K562 (cell line): Measurements from ENCODE around the gene NUDT12. TPM values are rescaled to one million over a fixed set of nuclear protein-coding genes. Genes with fewer than 3 reads are reported as not detected.
A peak's percentile ranks its signal among the peaks of the same experiment; 100 is the strongest.

Experiments used
- ATAC-seq: fragments of 200-7000 bp; cut with Tn5 transposase; 3 replicates; pipeline ENCODE4 v1.9.1; 2020; ENCODE audit warnings: moderate library complexity
- BruUV-seq: library from RNA; stranded (reverse); fragments of 400-500 nt; replicated peaks from 2 replicates; lab custom pipeline; 2021; lab: Mats Ljungman, UMichigan
- CTCF ChIA-PET: fragments of 300-600 bp; formaldehyde crosslinking; extraction: SDS; loops from one replicate; lab custom pipeline; 2021; ENCODE audit warnings: low intra/inter-chr PET ratio; lab: Yijun Ruan, JAX
- POLR2A ChIA-PET: fragments of 300-600, 350-650 bp; sonication (Branson Sonifier 250); formaldehyde crosslinking; extraction: SDS; loops from one replicate; lab custom pipeline; 2021; ENCODE audit warnings: antibody characterized with exemption, inconsistent platforms; lab: Yijun Ruan, JAX
- DNase-seq, 4 experiments: peaks; one replicate each; pipeline versions ENCODE4 v3.0.0 to v3.0.0-alpha.2; 2011 to 2018; ENCODE audit warnings: low spot score in 3 of 4, mixed read lengths in 3 of 4; ENCODE audit errors: extremely low read depth in 1 of 4
- FAIRE-seq: peaks from 2 replicates; lab custom pipeline; 2011; peaks lifted over from hg19 to GRCh38; lab: Jason Lieb, UNC
- H2AFZ ChIP-seq: 2 replicates; pipeline ENCODE4 v1.6.0; 2011; ENCODE audit warnings: low read depth, low read length, control low read depth, inconsistent platforms
- H3K27ac ChIP-seq: fragments of 200-600 bp; 3 replicates; pipeline ENCODE4 v1.8.0; 2011; ENCODE audit warnings: low read depth, mild to moderate bottlenecking, control low read depth, inconsistent platforms, low read length, moderate library complexity, mixed read lengths; ENCODE audit errors: extremely low read depth
- H3K27me3 ChIP-seq, 2 experiments: fragments of 300-600 bp in 1 of 2; 2 replicates in 1 of 2; 3 replicates in 1 of 2; pipeline versions ENCODE4 v1.6.0 to v1.8.0; 2011; ENCODE audit warnings: inconsistent platforms in 2 of 2, low read length in 2 of 2, mild to moderate bottlenecking in 1 of 2, mixed read lengths in 1 of 2, moderate library complexity in 1 of 2; ENCODE audit not compliant: control insufficient read depth in 2 of 2, insufficient read depth in 2 of 2
- H3K36me3 ChIP-seq: fragments of 300-600 bp; 3 replicates; pipeline ENCODE4 v1.8.0; 2011; ENCODE audit warnings: mild to moderate bottlenecking, low read length, inconsistent platforms; ENCODE audit not compliant: control insufficient read depth, insufficient read depth
- H3K4me1 ChIP-seq, 2 experiments: fragments of 200-600 bp in 1 of 2; replicated peaks in 1 of 2; 2 replicates in 1 of 2; 3 replicates in 1 of 2; pipeline versions ENCODE4 v1.5.1 to v1.8.0; 2011; ENCODE audit warnings: inconsistent platforms in 2 of 2, low read length in 2 of 2, mild to moderate bottlenecking in 1 of 2, mixed read lengths in 1 of 2, moderate library complexity in 1 of 2; ENCODE audit not compliant: control insufficient read depth in 2 of 2, insufficient read depth in 2 of 2
- H3K4me2 ChIP-seq: 2 replicates; pipeline ENCODE4 v1.6.1; 2011; ENCODE audit warnings: low read length, control low read depth, inconsistent platforms, mixed read lengths; ENCODE audit not compliant: insufficient read depth
- H3K4me3 ChIP-seq: fragments of 200-600 bp; sonication (generic), shearing (Covaris generic); 2 replicates; pipeline ENCODE4 v1.5.1; 2016; ENCODE audit warnings: control low read depth, inconsistent platforms
- H3K79me2 ChIP-seq: fragments of 200-600 bp; 3 replicates; pipeline ENCODE4 v1.8.0; 2011; ENCODE audit warnings: low read length, inconsistent platforms; ENCODE audit not compliant: control insufficient read depth, insufficient read depth
- H3K9ac ChIP-seq, 2 experiments: 2 replicates each; pipeline versions ENCODE4 v1.6.0 to v1.6.1; 2011; ENCODE audit warnings: low read depth in 2 of 2, low read length in 2 of 2, control low read depth in 1 of 2, inconsistent platforms in 1 of 2, mild to moderate bottlenecking in 1 of 2, mixed read lengths in 1 of 2; ENCODE audit not compliant: insufficient read depth in 1 of 2
- H3K9me1 ChIP-seq: one replicate; pipeline ENCODE4 v1.6.0; 2011; ENCODE audit warnings: inconsistent platforms, mild to moderate bottlenecking, low read length, moderate library complexity; ENCODE audit not compliant: control insufficient read depth, insufficient read depth
- H3K9me3 ChIP-seq: replicated peaks from 2 replicates; pipeline ENCODE4 v1.5.1; 2011; ENCODE audit warnings: low read depth, low read length, inconsistent platforms; ENCODE audit not compliant: control insufficient read depth, insufficient read depth
- H4K20me1 ChIP-seq: replicated peaks from 2 replicates; pipeline ENCODE4 v1.6.1; 2011; ENCODE audit warnings: low read length, inconsistent platforms, mixed read lengths; ENCODE audit not compliant: control insufficient read depth, insufficient read depth
- ADNP ChIP-seq: fragments of 200-800 bp; sonication (Bioruptor generic); IDR thresholded peaks from 2 replicates; pipeline ENCODE4 v1.6.1; 2016; ENCODE audit warnings: missing genetic modification characterization, missing compliant biosample characterization
- DEAF1 ChIP-seq: fragments of 450-650 bp; formaldehyde crosslinking; IDR thresholded peaks from 2 replicates; pipeline ENCODE4 v1.4.0; 2020; ENCODE audit warnings: mild to moderate bottlenecking, moderate library complexity
- GMEB1 ChIP-seq: fragments of 250-450 bp; sonication (Bioruptor Pico); IDR thresholded peaks from 2 replicates; pipeline ENCODE4 v1.4.0; 2020; ENCODE audit warnings: mild to moderate bottlenecking
- ILF3 ChIP-seq: fragments of 450-650 bp; IDR thresholded peaks from 2 replicates; pipeline ENCODE4 v1.6.1; 2018; ENCODE audit warnings: antibody characterized with exemption, mild to moderate bottlenecking, moderate library complexity, borderline replicate concordance
- KDM2B ChIP-seq: fragments of 250-450 bp; sonication (Bioruptor Pico); IDR thresholded peaks from 2 replicates; pipeline ENCODE4 v1.8.0; 2021; ENCODE audit warnings: mild to moderate bottlenecking, moderate library complexity
- KLF13 ChIP-seq: fragments of 450-650 bp; IDR thresholded peaks from 2 replicates; pipeline ENCODE4 v1.6.1; 2016; ENCODE audit warnings: missing genetic modification characterization, low read depth, mild to moderate bottlenecking, missing compliant biosample characterization, moderate library complexity, borderline replicate concordance
- MITF ChIP-seq: IDR thresholded peaks from 2 replicates; pipeline ENCODE4 v1.6.1; 2014; ENCODE audit warnings: antibody characterized with exemption
- PTBP1 ChIP-seq: fragments of 200-400 bp; formaldehyde crosslinking; IDR thresholded peaks from 2 replicates; pipeline ENCODE4 v1.6.1; 2017; ENCODE audit warnings: low read depth, low read length
- RAD21 ChIP-seq, 2 experiments: fragments of 250-450 bp in 1 of 2; fragments of 450-650 bp in 1 of 2; sonication (Bioruptor Pico) in 1 of 2; formaldehyde crosslinking in 1 of 2; IDR thresholded peaks in 1 of 2; conservative IDR thresholded peaks in 1 of 2; 2 replicates each; pipeline versions ENCODE4 v1.4.0 to v1.8.0; 2020 to 2022; ENCODE audit warnings: mild to moderate bottlenecking in 2 of 2, moderate library complexity in 1 of 2
- SAFB2 ChIP-seq: fragments of 200-400 bp; formaldehyde crosslinking; IDR thresholded peaks from 2 replicates; pipeline ENCODE4 v1.6.1; 2018; ENCODE audit warnings: borderline replicate concordance, low read length, low read depth, moderate library complexity; ENCODE audit not compliant: severe bottlenecking
- SMC3 ChIP-seq: conservative IDR thresholded peaks from 2 replicates; pipeline ENCODE4 v1.6.1; 2011; ENCODE audit warnings: low read depth, low read length, improper control_type of control experiment; ENCODE audit not compliant: insufficient read depth
- ZBTB43 ChIP-seq: sonication (generic); formaldehyde crosslinking; IDR thresholded peaks from 2 replicates; pipeline ENCODE4 v1.8.0; 2023; ENCODE audit warnings: mild to moderate bottlenecking, missing genetic modification reagents
- ZNF41 ChIP-seq: fragments of 250-450 bp; sonication (Bioruptor Pico); conservative IDR thresholded peaks from 2 replicates; pipeline ENCODE4 v1.4.0; 2020; ENCODE audit warnings: mild to moderate bottlenecking
- ZNF507 ChIP-seq: conservative IDR thresholded peaks from 2 replicates; pipeline ENCODE4 v1.6.1; 2017; ENCODE audit warnings: missing genetic modification characterization, missing compliant biosample characterization
- ZNF830 ChIP-seq: fragments of 250-450 bp; sonication (Bioruptor Pico); IDR thresholded peaks from 2 replicates; pipeline ENCODE4 v1.5.0; 2021; ENCODE audit warnings: mild to moderate bottlenecking
- WGBS: fragments of 100-300 bp; shearing (Covaris generic); methylation state at CpG from one replicate; pipeline ENCODE4 v1.1.6; 2016; ENCODE audit warnings: low coverage, mixed read lengths; ENCODE audit not compliant: insufficient coverage; ENCODE audit errors: missing lambda C conversion rate; 5-methylcytosine and 5-hydroxymethylcytosine counted together
- in situ Hi-C: fragments of 300-500 bp; cut with MboI; formaldehyde crosslinking; loops from 4 replicates; pipeline ENCODE4 v1.15.0; 2018; ENCODE audit warnings: inconsistent platforms, mixed read lengths
- intact Hi-C: fragments of 100-400 bp; cut with micrococcal nuclease; formaldehyde crosslinking; loops from 2 replicates; pipeline ENCODE4 v1.14.2; 2022
- polyA plus RNA-seq, 8 experiments: library from polyadenylated mRNA; depleted of rRNA in 4 of 8; stranded (reverse) in 5 of 8; unstranded in 3 of 8; fragments of >200 nt; fragmentation: Nextera tagmentation in 2 of 8; fragmentation: Illumina TruSeq in 1 of 8; extraction: Ambion mirVana in 2 of 8; extraction: Trizol in 1 of 8; gene quantifications; 2 replicates each; pipeline versions ENCODE4 v1.2.1 to v1.2.3, GENCODE V29; 2011 to 2014; ENCODE audit warnings: inconsistent platforms in 1 of 8, missing spikeins in 1 of 8
- total RNA-seq, 7 experiments: library from RNA; depleted of rRNA in 6 of 7; stranded (reverse); fragments of >200 nt in 6 of 7; fragmentation: Illumina TruSeq in 2 of 7; extraction: Trizol in 2 of 7; gene quantifications; 2 replicates each; pipeline versions ENCODE4 v1.2.1 to v1.2.3, GENCODE V29; 2011 to 2021; ENCODE audit warnings: low replicate concordance in 1 of 7
- TF ChIP-seq, protein P1 (sequence below): sonication (generic); formaldehyde crosslinking; IDR thresholded peaks from 2 replicates; pipeline ENCODE4 v1.8.0; 2022; ENCODE audit warnings: mild to moderate bottlenecking, missing genetic modification reagents

The NUDT12 gene
- total and polyA plus RNA-seq, 9 of the 15 experiments (the other 6 are each of a cell fraction or from before 2014, with no cell fraction given), result 10.9 to 27.2 (median 18.5) TPM

DNA sequence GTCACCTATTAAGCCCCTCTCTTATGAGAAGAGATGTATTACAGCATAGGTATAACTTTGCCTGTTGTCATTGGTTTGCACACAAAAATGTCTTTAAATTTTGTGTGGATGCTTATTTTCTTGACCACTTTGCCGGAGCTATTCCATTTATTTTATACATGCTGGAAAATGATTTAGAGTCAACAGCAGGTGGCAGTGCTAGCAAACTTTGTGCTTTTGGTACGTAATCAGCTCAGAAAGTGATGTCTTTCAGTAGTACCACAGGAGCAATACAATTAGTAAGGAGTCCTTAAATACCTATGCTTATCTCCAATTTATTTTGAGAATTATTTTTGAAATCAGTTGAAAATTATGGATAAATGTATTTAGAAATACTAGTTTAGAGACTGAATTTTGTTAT, 19.8 kb upstream of the NUDT12 start:
- Histone ChIP-seq H3K27ac (no peak overlapping the region), H3K9me3 (no peaks in the 10 kb centered on the region), H3K4me2 (no peak overlapping the region), H3K4me3 (no peak overlapping the region), H3K9me1 (no peaks in the 10 kb centered on the region), H3K36me3 (no peaks in the 10 kb centered on the region), H3K9ac (no peak overlapping the region), H3K4me1 (no peaks in the 10 kb centered on the region), H2AFZ (no peak overlapping the region), H3K27me3 (no peaks in the 10 kb centered on the region), H4K20me1 (no peaks in the 10 kb centered on the region), H3K79me2 (no peaks in the 10 kb centered on the region)
- 13% methylated on average over 2 of the region's 2 CpGs for WGBS
- intact Hi-C loops, result loop anchor here (1.0 to 10.0 kb wide), 2 partner anchors 502 to 597 kb away; no protein-coding TSS in a partner anchor
- no TSS peak for BruUV-seq
- peak; percentile 75 for ATAC-seq
- in situ Hi-C loops, result no loop called here
- ChIA-PET CTCF (interaction anchor here (1.2 kb wide), 1 partner anchor 597 kb away, joined by 4 read pairs; no protein-coding TSS in a partner anchor), POLR2A (interaction anchor here (0.9 kb wide), 1 partner anchor 597 kb away, joined by 5 read pairs; no protein-coding TSS in a partner anchor)
- FAIRE-seq, result peak; percentile 82
- peak; percentile 15 to 61 (median 18) for DNase-seq
- TF ChIP-seq ADNP (no peak), ZBTB43 (CRISPR knock-in tag) (no peak), ZNF507 (no peak), KLF13 (tag) (no peak), DEAF1 (peak; percentile 45; the same call in 1 of the 2 replicates), ZNF41 (CRISPR knock-in tag) (no peak), SMC3 (peak; percentile 53), SAFB2 (no peak), PTBP1 (no peak), ZNF830 (no peak), GMEB1 (CRISPR knock-in tag) (no peak), KDM2B (no peak), ILF3 (no peak), RAD21 (CRISPR knock-in tag; conservative IDR thresholded peaks at IDR 0.05 in 1 of 2, IDR thresholded peaks at IDR 0.05 in 1 of 2) (peak; percentile 60 to 76), MITF (no peak)
- TF ChIP-seq, protein P1, sequence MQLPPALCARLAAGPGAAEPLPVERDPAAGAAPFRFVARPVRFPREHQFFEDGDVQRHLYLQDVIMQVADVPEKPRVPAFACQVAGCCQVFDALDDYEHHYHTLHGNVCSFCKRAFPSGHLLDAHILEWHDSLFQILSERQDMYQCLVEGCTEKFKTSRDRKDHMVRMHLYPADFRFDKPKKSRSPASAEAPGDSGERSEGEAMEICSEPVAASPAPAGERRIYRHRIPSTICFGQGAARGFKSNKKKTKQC (CRISPR knock-in tag), result no peak
